Caco-2 (cell line): ENCODE data around the gene XPR1. TPM values are rescaled to one million over a fixed set of nuclear protein-coding genes. Genes with fewer than 3 reads are reported as not detected.

Source experiments
- BruUV-seq: library from RNA; stranded (reverse); fragments of 400-500 nt; replicated peaks from 2 replicates; lab custom pipeline; 2021; lab: Mats Ljungman, UMichigan
- CTCF ChIA-PET: fragments of 300-600 bp; sonication (Branson Sonifier 250); formaldehyde crosslinking; loops from one replicate; lab custom pipeline; 2022; ENCODE audit warnings: antibody characterized with exemption; lab: Charles Lee
- POLR2A ChIA-PET: fragments of 300-600 bp; sonication (Branson Sonifier 250); formaldehyde crosslinking; loops from one replicate; lab custom pipeline; 2022; ENCODE audit warnings: antibody characterized with exemption; lab: Charles Lee
- DNase-seq, 2 experiments: peaks; one replicate each; pipeline versions ENCODE4 v3.0.0 to v3.0.0-alpha.2; 2020 to 2022
- H3K27me3 ChIP-seq: replicated peaks from 2 replicates; pipeline ENCODE4 v1.6.0; 2011; ENCODE audit warnings: low read length; ENCODE audit not compliant: control insufficient read depth, insufficient read depth
- H3K36me3 ChIP-seq: 2 replicates; pipeline ENCODE4 v1.5.1; 2011; ENCODE audit warnings: low read length; ENCODE audit not compliant: control insufficient read depth, insufficient read depth
- H3K4me1 ChIP-seq: fragments of 250-450 bp; sonication (Bioruptor Pico); 2 replicates; pipeline ENCODE4 v1.5.1; 2020; ENCODE audit warnings: mild to moderate bottlenecking
- H3K4me3 ChIP-seq: 2 replicates; pipeline ENCODE4 v1.5.1; 2011; ENCODE audit warnings: low read depth, mild to moderate bottlenecking, control low read depth, low read length
- H3K9me3 ChIP-seq: fragments of 250-450 bp; sonication (Bioruptor Pico); 2 replicates; pipeline ENCODE4 v1.5.1; 2020; ENCODE audit warnings: mild to moderate bottlenecking, moderate library complexity
- H3K27ac Mint-ChIP-seq: one replicate; pipeline ENCODE4 v1.8.0; 2022; ENCODE audit warnings: mixed read lengths; ENCODE audit not compliant: unreplicated experiment
- H3K27me3 Mint-ChIP-seq: one replicate; pipeline ENCODE4 v1.8.0; 2022; ENCODE audit warnings: mixed read lengths; ENCODE audit not compliant: insufficient read depth, unreplicated experiment
- H3K36me3 Mint-ChIP-seq: one replicate; pipeline ENCODE4 v1.8.0; 2022; ENCODE audit warnings: mild to moderate bottlenecking, mixed read lengths; ENCODE audit not compliant: insufficient read depth, unreplicated experiment
- H3K4me1 Mint-ChIP-seq: one replicate; pipeline ENCODE4 v1.8.0; 2022; ENCODE audit warnings: low read depth, mixed read lengths; ENCODE audit not compliant: unreplicated experiment
- H3K4me3 Mint-ChIP-seq: one replicate; pipeline ENCODE4 v1.8.0; 2022; ENCODE audit warnings: mild to moderate bottlenecking, moderate library complexity, mixed read lengths; ENCODE audit not compliant: unreplicated experiment
- H3K9me3 Mint-ChIP-seq: one replicate; pipeline ENCODE4 v1.8.0; 2022; ENCODE audit warnings: mixed read lengths; ENCODE audit not compliant: unreplicated experiment
- intact Hi-C: fragments of 100-400 bp; cut with micrococcal nuclease; formaldehyde crosslinking; loops from one replicate; pipeline ENCODE4 v1.10.0; 2022; ENCODE audit not compliant: unreplicated experiment
- total RNA-seq: library from RNA; stranded (reverse); gene quantifications from 2 replicates; pipeline ENCODE4 v1.2.3, GENCODE V29; 2022
- TF ChIP-seq, protein P1 (sequence below), 2 experiments: fragments of 200-600 bp in 1 of 2; IDR thresholded peaks; 1 replicate in 1 of 2; 2 replicates in 1 of 2; pipeline versions ENCODE4 v1.5.1 to v1.8.0; 2011 to 2022; ENCODE audit warnings: antibody characterized with exemption in 1 of 2, control low read depth in 1 of 2, inconsistent platforms in 1 of 2, low read depth in 1 of 2, low read length in 1 of 2, mild to moderate bottlenecking in 1 of 2, moderate library complexity in 1 of 2; ENCODE audit not compliant: insufficient read depth in 1 of 2, severe bottlenecking in 1 of 2, unreplicated experiment in 1 of 2

The XPR1 gene
- total RNA-seq, 1 experiment from 2014 or later = 34.4 TPM

DNA sequence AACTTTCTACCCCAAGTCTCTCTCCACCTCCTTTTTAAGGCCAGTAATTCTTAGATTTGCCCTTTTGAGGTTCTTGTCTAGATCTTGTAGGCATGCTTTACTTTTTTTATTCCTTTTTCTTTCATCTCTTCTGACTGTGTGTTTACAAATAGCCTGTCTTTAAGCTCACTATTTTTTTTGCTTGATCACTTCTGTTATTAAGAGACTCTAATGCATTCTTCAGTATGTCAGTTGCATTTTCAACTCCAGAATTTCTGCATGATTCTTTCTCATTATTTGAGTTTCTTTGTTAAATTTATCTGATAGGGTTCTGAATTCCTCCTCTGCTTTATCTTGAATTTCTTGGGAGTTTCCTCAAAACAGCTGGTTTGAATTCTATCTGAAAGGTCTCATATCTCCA, 30.9 kb downstream of the XPR1 start:
- no peak overlapping the region for H3K4me3 ChIP-seq
- TF ChIP-seq, protein P1, sequence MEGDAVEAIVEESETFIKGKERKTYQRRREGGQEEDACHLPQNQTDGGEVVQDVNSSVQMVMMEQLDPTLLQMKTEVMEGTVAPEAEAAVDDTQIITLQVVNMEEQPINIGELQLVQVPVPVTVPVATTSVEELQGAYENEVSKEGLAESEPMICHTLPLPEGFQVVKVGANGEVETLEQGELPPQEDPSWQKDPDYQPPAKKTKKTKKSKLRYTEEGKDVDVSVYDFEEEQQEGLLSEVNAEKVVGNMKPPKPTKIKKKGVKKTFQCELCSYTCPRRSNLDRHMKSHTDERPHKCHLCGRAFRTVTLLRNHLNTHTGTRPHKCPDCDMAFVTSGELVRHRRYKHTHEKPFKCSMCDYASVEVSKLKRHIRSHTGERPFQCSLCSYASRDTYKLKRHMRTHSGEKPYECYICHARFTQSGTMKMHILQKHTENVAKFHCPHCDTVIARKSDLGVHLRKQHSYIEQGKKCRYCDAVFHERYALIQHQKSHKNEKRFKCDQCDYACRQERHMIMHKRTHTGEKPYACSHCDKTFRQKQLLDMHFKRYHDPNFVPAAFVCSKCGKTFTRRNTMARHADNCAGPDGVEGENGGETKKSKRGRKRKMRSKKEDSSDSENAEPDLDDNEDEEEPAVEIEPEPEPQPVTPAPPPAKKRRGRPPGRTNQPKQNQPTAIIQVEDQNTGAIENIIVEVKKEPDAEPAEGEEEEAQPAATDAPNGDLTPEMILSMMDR (IDR thresholded peaks at IDR 0.05; ENCODE audit: insufficient read depth in 1 of 2, low read depth in 1 of 2, low read length in 1 of 2, severe bottlenecking in 1 of 2, unreplicated experiment in 1 of 2) = no peak
- H3K4me1 ChIP-seq = no peaks in the 10 kb centered on the region
- Mint-ChIP-seq H3K4me3 (no peak overlapping the region), H3K4me1 (no peaks in the 10 kb centered on the region), H3K36me3 (peaks cover 22% of the 10 kb centered on the region), H3K27me3 (no peaks in the 10 kb centered on the region), H3K9me3 (peaks cover 40% of the 10 kb centered on the region), H3K27ac (no peak overlapping the region)
- H3K27me3 ChIP-seq = no peaks in the 10 kb centered on the region
- BruUV-seq = no TSS peak
- intact Hi-C loops = no loop called here
- no peak for DNase-seq
- H3K9me3 ChIP-seq = peaks cover 22% of the 10 kb centered on the region
- no peaks in the 10 kb centered on the region for H3K36me3 ChIP-seq
- POLR2A ChIA-PET = no interaction called here
- CTCF ChIA-PET = no interaction called here

DNA sequence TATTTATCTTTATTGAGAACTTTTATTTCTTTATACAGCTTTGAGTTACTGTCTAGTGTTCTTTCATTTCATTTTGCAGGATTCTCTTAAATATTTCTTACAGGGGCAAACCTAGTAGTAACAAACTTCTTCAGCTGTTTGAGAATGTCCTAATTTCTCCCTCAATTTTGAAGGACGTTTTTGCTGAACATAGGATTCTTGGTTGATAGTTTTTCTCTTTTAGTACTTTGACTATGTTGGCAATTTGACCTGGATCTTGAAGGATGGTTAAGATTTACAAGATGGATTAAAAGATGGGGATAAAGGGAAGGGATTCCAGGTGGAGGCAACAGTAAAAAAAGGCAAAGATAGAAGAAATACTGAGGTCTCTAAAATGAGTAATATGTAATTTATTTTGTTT, 38.9 kb downstream of the XPR1 start:
- no peaks in the 10 kb centered on the region for H3K27me3 ChIP-seq
- no peak for DNase-seq
- no peaks in the 10 kb centered on the region for H3K36me3 Mint-ChIP-seq
- peaks cover 14% of the 10 kb centered on the region for H3K9me3 Mint-ChIP-seq
- H3K27ac Mint-ChIP-seq = no peak overlapping the region
- no peak overlapping the region for H3K4me3 Mint-ChIP-seq
- no peaks in the 10 kb centered on the region for H3K36me3 ChIP-seq
- ChIA-PET POLR2A (no interaction called here), CTCF (no interaction called here)
- TF ChIP-seq, protein P1 (IDR thresholded peaks at IDR 0.05; ENCODE audit: insufficient read depth in 1 of 2, low read depth in 1 of 2, low read length in 1 of 2, severe bottlenecking in 1 of 2, unreplicated experiment in 1 of 2) = no peak
- no peaks in the 10 kb centered on the region for H3K27me3 Mint-ChIP-seq
- no TSS peak for BruUV-seq
- 0 out of 2 replicates have a peak, but pooled peaks cover 7% of the 10 kb centered on the region for H3K9me3 ChIP-seq
- H3K4me1 Mint-ChIP-seq = peaks cover 7% of the 10 kb centered on the region
- H3K4me3 ChIP-seq = no peak overlapping the region
- intact Hi-C loops = no loop called here
- peaks cover 11% of the 10 kb centered on the region; the same call in 1 of the 2 replicates for H3K4me1 ChIP-seq

DNA sequence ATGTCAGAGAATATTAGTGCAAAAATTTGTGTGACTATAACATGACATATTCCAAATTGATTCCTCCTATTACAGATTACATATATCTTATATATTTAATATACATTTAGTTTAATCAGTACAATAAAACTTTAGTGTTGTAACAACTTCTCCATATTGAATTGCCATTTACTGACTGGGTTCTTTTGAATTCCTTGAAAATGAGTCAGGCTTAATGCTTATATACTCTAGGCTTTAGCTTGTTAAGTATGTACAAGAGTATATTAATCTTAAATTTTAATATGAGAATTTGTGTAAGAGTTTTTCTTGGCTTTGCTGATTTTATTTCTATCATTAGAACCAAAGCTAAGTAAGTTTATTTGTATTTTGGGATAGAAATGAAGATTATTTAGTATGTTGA, 40.3 kb downstream of the XPR1 start:
- no TSS peak for BruUV-seq

More for the DNA sequence above, 40.3 kb downstream of the XPR1 start:
- no peak overlapping the region for H3K4me3 ChIP-seq
- H3K27me3 Mint-ChIP-seq = no peaks in the 10 kb centered on the region
- no peak for DNase-seq
- no peaks in the 10 kb centered on the region for H3K36me3 Mint-ChIP-seq
- 0 out of 2 replicates have a peak, but pooled peaks cover 7% of the 10 kb centered on the region for H3K9me3 ChIP-seq
- H3K9me3 Mint-ChIP-seq = peaks cover 14% of the 10 kb centered on the region
- CTCF ChIA-PET = no interaction called here
- peaks cover 7% of the 10 kb centered on the region for H3K4me1 Mint-ChIP-seq
- H3K4me1 ChIP-seq = peaks cover 16% of the 10 kb centered on the region; the same call in 1 of the 2 replicates
- H3K36me3 ChIP-seq = no peaks in the 10 kb centered on the region
- H3K27me3 ChIP-seq = no peaks in the 10 kb centered on the region
- no peak overlapping the region for H3K4me3 Mint-ChIP-seq
- POLR2A ChIA-PET = no interaction called here
- intact Hi-C loops = no loop called here
- TF ChIP-seq, protein P1 (IDR thresholded peaks at IDR 0.05; ENCODE audit: insufficient read depth in 1 of 2, low read depth in 1 of 2, low read length in 1 of 2, severe bottlenecking in 1 of 2, unreplicated experiment in 1 of 2) = no peak
- H3K27ac Mint-ChIP-seq = no peak overlapping the region
